IMR-90 (cell line): Measurements from ENCODE around the gene ACOT4. TPM values are rescaled to one million over a fixed set of nuclear protein-coding genes. Genes with fewer than 3 reads are reported as not detected.
"Not testable (repeated sequence)": the region's sequence is repeated elsewhere in the genome, so short reads cannot be mapped to it uniquely, and the experiment has no call there.

Source experiments
- ATAC-seq: fragments of 200-7000 bp; cut with Tn5 transposase; 2 replicates; pipeline ENCODE4 v1.9.1; 2020; ENCODE audit warnings: low read depth, mild to moderate bottlenecking, moderate library complexity
- BruUV-seq: library from RNA; stranded (reverse); fragments of 400-500 nt; replicated peaks from 2 replicates; lab custom pipeline; 2021; lab: Mats Ljungman, UMichigan
- CTCF ChIA-PET: fragments of 300-600 bp; formaldehyde crosslinking; extraction: SDS; loops from one replicate; lab custom pipeline; 2021; ENCODE audit warnings: antibody characterized with exemption; lab: Yijun Ruan, JAX
- POLR2A ChIA-PET: fragments of 300-600 bp; sonication (Branson Sonifier 250); formaldehyde crosslinking; loops from one replicate; lab custom pipeline; 2022; ENCODE audit warnings: antibody characterized with exemption; ENCODE audit not compliant: unreplicated experiment; lab: Charles Lee
- DNase-seq: peaks from one replicate; pipeline ENCODE4 v3.0.0; 2013
- H2AFZ ChIP-seq: replicated peaks from 2 replicates; pipeline ENCODE3; 2013; ENCODE audit warnings: low read length, mild to moderate bottlenecking; ENCODE audit not compliant: poor library complexity
- H2AK5ac ChIP-seq: 2 replicates; pipeline ENCODE4 v1.6.1; 2013; ENCODE audit warnings: low read depth, low read length, inconsistent platforms
- H2AK9ac ChIP-seq: replicated peaks from 2 replicates; pipeline ENCODE3; 2013; ENCODE audit warnings: mild to moderate bottlenecking, low read depth, low read length, moderate library complexity; ENCODE audit not compliant: poor library complexity
- H2BK120ac ChIP-seq: 2 replicates; pipeline ENCODE4 v1.6.1; 2013; ENCODE audit warnings: low read depth, low read length, inconsistent platforms
- H2BK15ac ChIP-seq: 3 replicates; pipeline ENCODE4 v1.6.1; 2013; ENCODE audit warnings: low read depth, low read length, inconsistent platforms
- H2BK20ac ChIP-seq: 2 replicates; pipeline ENCODE4 v1.6.1; 2013; ENCODE audit warnings: low read depth, mild to moderate bottlenecking, inconsistent platforms, low read length, moderate library complexity
- H2BK5ac ChIP-seq: 2 replicates; pipeline ENCODE4 v1.6.1; 2013; ENCODE audit warnings: mild to moderate bottlenecking, low read depth, low read length, inconsistent platforms; ENCODE audit not compliant: poor library complexity, severe bottlenecking
- H3K14ac ChIP-seq: replicated peaks from 2 replicates; pipeline ENCODE4 v1.6.1; 2013; ENCODE audit warnings: low read depth, low read length, inconsistent platforms
- H3K18ac ChIP-seq: 2 replicates; pipeline ENCODE4 v1.6.1; 2013; ENCODE audit warnings: low read depth, low read length, control low read depth
- H3K23ac ChIP-seq: 2 replicates; pipeline ENCODE4 v1.6.1; 2013; ENCODE audit warnings: low read depth, low read length, inconsistent platforms
- H3K27ac ChIP-seq: 2 replicates; pipeline ENCODE4 v1.5.1; 2013; ENCODE audit warnings: mild to moderate bottlenecking, control low read depth, low read length; ENCODE audit not compliant: insufficient read depth
- H3K27me3 ChIP-seq: 2 replicates; pipeline ENCODE4 v1.6.1; 2013; ENCODE audit warnings: low read length; ENCODE audit not compliant: control insufficient read depth, insufficient read depth
- H3K36me3 ChIP-seq: 2 replicates; pipeline ENCODE4 v1.6.1; 2013; ENCODE audit warnings: low read length, mixed read lengths; ENCODE audit not compliant: control insufficient read depth, insufficient read depth
- H3K4ac ChIP-seq: 2 replicates; pipeline ENCODE4 v1.6.1; 2013; ENCODE audit warnings: low read depth, low read length, inconsistent platforms
- H3K4me1 ChIP-seq: 2 replicates; pipeline ENCODE4 v1.6.1; 2013; ENCODE audit warnings: low read length, mixed read lengths; ENCODE audit not compliant: control insufficient read depth, insufficient read depth
- H3K4me2 ChIP-seq: 2 replicates; pipeline ENCODE4 v1.6.1; 2013; ENCODE audit warnings: low read depth, mild to moderate bottlenecking, control low read depth, low read length, moderate library complexity
- H3K4me3 ChIP-seq: 2 replicates; pipeline ENCODE4 v1.5.1; 2013; ENCODE audit warnings: low read depth, mild to moderate bottlenecking, control low read depth, low read length, moderate library complexity; ENCODE audit not compliant: insufficient read depth
- H3K56ac ChIP-seq: 2 replicates; pipeline ENCODE4 v1.6.1; 2013; ENCODE audit warnings: low read length, inconsistent platforms; ENCODE audit not compliant: insufficient read depth; ENCODE audit errors: extremely low read depth
- H3K79me1 ChIP-seq, 2 experiments: 2 replicates each; pipeline ENCODE4 v1.6.1; 2013; ENCODE audit warnings: low read length in 2 of 2, inconsistent platforms in 1 of 2, low read depth in 1 of 2
- H3K9ac ChIP-seq: 2 replicates; pipeline ENCODE4 v1.6.1; 2013; ENCODE audit warnings: low read depth, low read length, control low read depth
- H3K9me1 ChIP-seq: 2 replicates; pipeline ENCODE4 v1.6.1; 2013; ENCODE audit warnings: low read length, inconsistent platforms; ENCODE audit not compliant: insufficient read depth
- H3K9me3 ChIP-seq: 2 replicates; pipeline ENCODE4 v1.6.1; 2013; ENCODE audit warnings: low read length; ENCODE audit not compliant: control insufficient read depth, insufficient read depth
- H4K20me1 ChIP-seq: 2 replicates; pipeline ENCODE4 v1.6.1; 2013; ENCODE audit warnings: low read length, inconsistent platforms; ENCODE audit not compliant: insufficient read depth
- H4K5ac ChIP-seq: 2 replicates; pipeline ENCODE4 v1.6.1; 2013; ENCODE audit warnings: mild to moderate bottlenecking, low read depth, low read length, control low read depth
- H4K8ac ChIP-seq, 2 experiments: 2 replicates each; pipeline ENCODE4 v1.6.1; 2013; ENCODE audit warnings: low read depth in 2 of 2, low read length in 2 of 2, control low read depth in 1 of 2, inconsistent platforms in 1 of 2
- H4K91ac ChIP-seq: 2 replicates; pipeline ENCODE4 v1.6.1; 2013; ENCODE audit warnings: low read depth, low read length, inconsistent platforms; ENCODE audit not compliant: insufficient read depth
- RCOR1 ChIP-seq: IDR thresholded peaks from 2 replicates; pipeline ENCODE4 v1.6.1; 2012; ENCODE audit warnings: mild to moderate bottlenecking, low read length, improper control_type of control experiment; ENCODE audit not compliant: insufficient replicate concordance
- RFX5 ChIP-seq: IDR thresholded peaks from 2 replicates; pipeline ENCODE4 v1.8.0; 2012; ENCODE audit warnings: low read depth, mild to moderate bottlenecking, low read length, moderate library complexity
- SMC3 ChIP-seq: fragments of 150-350 bp; IDR thresholded peaks from 2 replicates; pipeline ENCODE4 v1.6.1; 2016; ENCODE audit warnings: low read depth, mild to moderate bottlenecking, antibody characterized with exemption, low read length, moderate library complexity
- WGBS, 2 experiments: methylation state at CpG; one replicate each; pipeline versions ENCODE4 v1.1.5 to v1.1.7; 2013; ENCODE audit warnings: missing lambda C conversion rate in 2 of 2; ENCODE audit not compliant: insufficient read length in 1 of 2; ENCODE audit errors: extremely low coverage in 2 of 2; 5-methylcytosine and 5-hydroxymethylcytosine counted together
- dilution Hi-C: fragments of 300-500 bp; cut with HindIII; formaldehyde crosslinking; loops from one replicate; pipeline ENCODE4 v1.14.3; 2018; ENCODE audit warnings: low sequenced_read_pairs; ENCODE audit not compliant: unreplicated experiment
- in situ Hi-C: fragments of 300-500 bp; cut with MboI; formaldehyde crosslinking; loops from 3 replicates; pipeline ENCODE4 v1.14.3; 2019; ENCODE audit warnings: low sequenced_read_pairs, inconsistent platforms, mixed read lengths
- intact Hi-C: fragments of 100-400 bp; cut with micrococcal nuclease; formaldehyde crosslinking; loops from 2 replicates; pipeline ENCODE4 v1.10.0; 2022
- polyA plus RNA-seq, 3 experiments: library from polyadenylated mRNA; depleted of rRNA; stranded (reverse); fragments of >200 nt; gene quantifications; 2 replicates each; pipeline ENCODE4 v1.2.3, GENCODE V29; 2012; ENCODE audit warnings: low replicate concordance in 1 of 3
- total RNA-seq: library from RNA; depleted of rRNA; stranded (reverse); fragments of >200 nt; gene quantifications from 2 replicates; pipeline ENCODE4 v1.2.3, GENCODE V29; 2012

ACOT4 gene
- total and polyA plus RNA-seq, 2 of the 4 experiments (the other 2 are of a cell fraction), result 0.22 to 0.54 TPM

DNA sequence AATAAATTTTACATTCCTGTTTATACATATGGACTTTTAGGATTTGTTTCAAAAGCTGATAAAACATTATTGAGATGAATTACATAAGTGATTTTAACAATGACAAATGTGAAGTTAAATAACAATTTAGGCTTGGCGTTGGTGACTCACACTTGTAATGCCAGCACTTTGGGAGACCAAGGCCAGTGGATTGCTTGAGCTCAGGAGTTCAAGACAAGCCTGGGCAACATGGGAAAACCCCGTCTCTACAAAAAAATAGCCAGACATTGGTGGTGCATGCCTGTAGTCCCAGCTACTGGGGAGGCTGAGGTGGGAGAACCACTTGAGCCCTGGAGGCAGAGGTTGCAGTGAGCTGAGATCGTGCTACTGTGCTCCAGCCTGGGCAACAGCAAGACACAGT, 15.3 kb upstream of the ACOT4 start:
- no peak overlapping the region for H3K23ac ChIP-seq
- H3K56ac ChIP-seq, result no peak overlapping the region
- dilution Hi-C loops, result no loop called here
- H4K91ac ChIP-seq, result no peak overlapping the region
- TF ChIP-seq SMC3, result no peak
- no peak for TF ChIP-seq RCOR1
- TF ChIP-seq RFX5, result no peak
- ATAC-seq (no peak), DNase-seq (peak; percentile 5)
- 0 out of 4 replicates have a peak, but pooled peaks cover 0 to under 1% of the 10 kb centered on the region in 2 experiments for H3K79me1 ChIP-seq
- no peak overlapping the region for H2BK120ac ChIP-seq
- H3K14ac ChIP-seq, result no peak overlapping the region
- no TSS peak for BruUV-seq
- no peak overlapping the region for H4K5ac ChIP-seq
- no peak overlapping the region for H3K4me3 ChIP-seq
- no peaks in the 10 kb centered on the region for H3K4me1 ChIP-seq
- ChIA-PET POLR2A (no interaction called here), CTCF (no interaction called here)
- no peak overlapping the region for H2AFZ ChIP-seq
- H3K18ac ChIP-seq, result no peak overlapping the region
- no peak overlapping the region for H2BK15ac ChIP-seq
- intact Hi-C loops, result no loop called here
- no peak overlapping the region for H3K9ac ChIP-seq
- whole genome bisulfite sequencing, 2 experiments, result 83% methylated on average over 2 of the region's 3 CpGs; no CpG with 5 or more reads in 1 of the 2 experiments
- no peak overlapping the region for H4K8ac ChIP-seq
- H3K4me2 ChIP-seq, result no peak overlapping the region
- no peak overlapping the region for H2BK5ac ChIP-seq
- in situ Hi-C loops, result no loop called here
- no peaks in the 10 kb centered on the region for H3K9me3 ChIP-seq
- no peaks in the 10 kb centered on the region for H3K9me1 ChIP-seq
- H3K4ac ChIP-seq, result no peak overlapping the region
- no peak overlapping the region for H3K27ac ChIP-seq
- peaks cover 16% of the 10 kb centered on the region for H3K36me3 ChIP-seq
- no peaks in the 10 kb centered on the region for H4K20me1 ChIP-seq
- no peak overlapping the region for H2BK20ac ChIP-seq
- H3K27me3 ChIP-seq, result no peaks in the 10 kb centered on the region
- H2AK9ac ChIP-seq, result no peak overlapping the region
- H2AK5ac ChIP-seq, result no peak overlapping the region

GRCh38 chr14:73577214-73577613, 14.5 kb upstream of the ACOT4 start:
- ATAC-seq, result peak; percentile 54
- H3K9me3 ChIP-seq, H2AK5ac ChIP-seq, H2BK15ac ChIP-seq, H2BK5ac ChIP-seq, H2AFZ ChIP-seq, H3K9me1 ChIP-seq, H3K4me3 ChIP-seq, H3K9ac ChIP-seq, H2BK20ac ChIP-seq, H4K5ac ChIP-seq, H3K27ac ChIP-seq, BruUV-seq, H3K14ac ChIP-seq, H3K4me2 ChIP-seq, DNase-seq, H2BK120ac ChIP-seq, H3K4ac ChIP-seq, H3K56ac ChIP-seq, intact Hi-C loops, H2AK9ac ChIP-seq, H4K91ac ChIP-seq, in situ Hi-C loops, dilution Hi-C loops, H4K8ac ChIP-seq, H3K27me3 ChIP-seq, H3K4me1 ChIP-seq, H3K18ac ChIP-seq, POLR2A ChIA-PET, CTCF ChIA-PET, H3K23ac ChIP-seq, H3K79me1 ChIP-seq, H4K20me1 ChIP-seq: not testable (repeated sequence)
- H3K36me3 ChIP-seq, result peaks cover 16% of the 10 kb centered on the region
- no CpG with 5 or more reads among the region's 2 CpGs for whole genome bisulfite sequencing, 2 experiments
